GM18520 (cell line): ENCODE data around the gene TMEM59L.

Experiments
- ATAC-seq: cut with Tn5 transposase; IDR thresholded peaks from one replicate; pipeline ENCODE4 v1.9.1; 2021; ENCODE audit not compliant: unreplicated experiment

TMEM59L gene

GRCh38 chr19:18636969-18637629 is 24.4 kb downstream of the TMEM59L start, which contains the start of gene KLHL26:
Gene KLHL26, plus strand, starts transcription at chr19:18637028. Its CDS starts 27 bp downstream, at chr19:18637055.
- ATAC-seq: no peak

- no peak for ATAC-seq
Observed at GRCh38 chr19:18637673-18638630, 25.3 kb downstream of the TMEM59L start.

- ATAC-seq: no peak
Observed at GRCh38 chr19:18639706-18640243, 27.1 kb downstream of the TMEM59L start.

GRCh38 chr19:18644196-18645034 is 31.7 kb downstream of the TMEM59L start:
- no peak for ATAC-seq

GRCh38 chr19:18645035-18645511 is 32.4 kb downstream of the TMEM59L start:
- no peak for ATAC-seq

GRCh38 chr19:18646535-18647370 is 34.1 kb downstream of the TMEM59L start:
- no peak for ATAC-seq

GRCh38 chr19:18647371-18647767 is 34.7 kb downstream of the TMEM59L start:
- ATAC-seq: no peak

GRCh38 chr19:18647807-18648206 is 35.1 kb downstream of the TMEM59L start:
- ATAC-seq: no peak

GRCh38 chr19:18648973-18649315 is 36.3 kb downstream of the TMEM59L start:
- no peak for ATAC-seq

GRCh38 chr19:18649371-18650020 is 36.8 kb downstream of the TMEM59L start:
- ATAC-seq: no peak

- no peak for ATAC-seq
Observed at GRCh38 chr19:18650021-18650390, 37.3 kb downstream of the TMEM59L start.

GRCh38 chr19:18650468-18651041 is 37.9 kb downstream of the TMEM59L start:
- ATAC-seq: no peak

GRCh38 chr19:18651300-18651699 is 38.6 kb downstream of the TMEM59L start:
- ATAC-seq: no peak

GRCh38 chr19:18651733-18652132 is 39.1 kb downstream of the TMEM59L start:
- ATAC-seq: no peak

- no peak for ATAC-seq
Observed at GRCh38 chr19:18653853-18654252, 41.2 kb downstream of the TMEM59L start.

- no peak for ATAC-seq
Observed at GRCh38 chr19:18654469-18654868, 41.8 kb downstream of the TMEM59L start.

GRCh38 chr19:18655173-18655844 is 42.6 kb downstream of the TMEM59L start:
- no peak for ATAC-seq

- ATAC-seq: no peak
Observed at GRCh38 chr19:18656337-18657086, 43.8 kb downstream of the TMEM59L start.
